Ishikawa (cell line): ENCODE data around the gene EFNA3.

Source experiments
- EP300 ChIP-seq: IDR thresholded peaks from 2 replicates; pipeline ENCODE4 v1.6.1; 2012; ENCODE audit warnings: borderline replicate concordance
- TEAD4 ChIP-seq: IDR thresholded peaks from 2 replicates; pipeline ENCODE4 v1.6.1; 2012
- TF ChIP-seq, protein P1 (sequence below): IDR thresholded peaks from 2 replicates; pipeline ENCODE4 v1.6.1; 2012; ENCODE audit warnings: low read depth, mild to moderate bottlenecking

DNA sequence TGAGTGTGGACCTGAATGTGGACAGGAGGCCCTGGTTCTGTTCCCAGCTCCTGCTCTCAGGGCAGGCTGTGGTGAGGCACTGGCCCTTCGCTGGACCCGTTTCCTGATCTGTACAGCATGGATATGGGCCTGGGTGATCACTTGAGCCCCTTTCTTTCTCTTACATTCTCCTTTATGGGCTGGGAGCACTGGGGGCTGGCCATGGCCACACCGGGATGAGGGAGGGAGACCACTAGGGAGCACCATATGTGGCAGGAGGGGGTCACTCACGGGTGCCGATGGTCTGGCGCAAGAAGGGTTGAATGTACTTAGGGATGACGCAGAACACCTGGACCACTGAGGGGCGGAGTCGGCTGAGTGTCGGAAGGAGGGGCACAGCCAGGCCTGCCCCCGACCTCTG is 47.7 kb upstream of the EFNA3 start:
- TF ChIP-seq TEAD4 (no peak), EP300 (no peak)
- TF ChIP-seq, protein P1, sequence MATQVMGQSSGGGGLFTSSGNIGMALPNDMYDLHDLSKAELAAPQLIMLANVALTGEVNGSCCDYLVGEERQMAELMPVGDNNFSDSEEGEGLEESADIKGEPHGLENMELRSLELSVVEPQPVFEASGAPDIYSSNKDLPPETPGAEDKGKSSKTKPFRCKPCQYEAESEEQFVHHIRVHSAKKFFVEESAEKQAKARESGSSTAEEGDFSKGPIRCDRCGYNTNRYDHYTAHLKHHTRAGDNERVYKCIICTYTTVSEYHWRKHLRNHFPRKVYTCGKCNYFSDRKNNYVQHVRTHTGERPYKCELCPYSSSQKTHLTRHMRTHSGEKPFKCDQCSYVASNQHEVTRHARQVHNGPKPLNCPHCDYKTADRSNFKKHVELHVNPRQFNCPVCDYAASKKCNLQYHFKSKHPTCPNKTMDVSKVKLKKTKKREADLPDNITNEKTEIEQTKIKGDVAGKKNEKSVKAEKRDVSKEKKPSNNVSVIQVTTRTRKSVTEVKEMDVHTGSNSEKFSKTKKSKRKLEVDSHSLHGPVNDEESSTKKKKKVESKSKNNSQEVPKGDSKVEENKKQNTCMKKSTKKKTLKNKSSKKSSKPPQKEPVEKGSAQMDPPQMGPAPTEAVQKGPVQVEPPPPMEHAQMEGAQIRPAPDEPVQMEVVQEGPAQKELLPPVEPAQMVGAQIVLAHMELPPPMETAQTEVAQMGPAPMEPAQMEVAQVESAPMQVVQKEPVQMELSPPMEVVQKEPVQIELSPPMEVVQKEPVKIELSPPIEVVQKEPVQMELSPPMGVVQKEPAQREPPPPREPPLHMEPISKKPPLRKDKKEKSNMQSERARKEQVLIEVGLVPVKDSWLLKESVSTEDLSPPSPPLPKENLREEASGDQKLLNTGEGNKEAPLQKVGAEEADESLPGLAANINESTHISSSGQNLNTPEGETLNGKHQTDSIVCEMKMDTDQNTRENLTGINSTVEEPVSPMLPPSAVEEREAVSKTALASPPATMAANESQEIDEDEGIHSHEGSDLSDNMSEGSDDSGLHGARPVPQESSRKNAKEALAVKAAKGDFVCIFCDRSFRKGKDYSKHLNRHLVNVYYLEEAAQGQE, result no peak
